HepG2 (cell line): ENCODE measurements around the gene LIPA. TPM values are rescaled to one million over a fixed set of nuclear protein-coding genes. Genes with fewer than 3 reads are reported as not detected.

ENCODE experiments used
- ATF6 ChIP-seq: sonication (generic); formaldehyde crosslinking; conservative IDR thresholded peaks from 2 replicates; pipeline ENCODE4 v1.4.0; 2020; ENCODE audit warnings: missing genetic modification reagents
- ATF7 ChIP-seq, 2 experiments: fragments of 450-650 bp in 1 of 2; sonication (generic) in 1 of 2; formaldehyde crosslinking in 1 of 2; IDR thresholded peaks; 2 replicates each; pipeline versions ENCODE4 v1.4.0 to v1.6.1; 2016 to 2020; ENCODE audit warnings: antibody characterized with exemption in 1 of 2, mild to moderate bottlenecking in 1 of 2, missing genetic modification reagents in 1 of 2
- ISX ChIP-seq: sonication (generic); formaldehyde crosslinking; conservative IDR thresholded peaks from 2 replicates; pipeline ENCODE4 v1.5.0; 2020; ENCODE audit warnings: missing genetic modification reagents
- NFATC3 ChIP-seq: sonication (generic); formaldehyde crosslinking; IDR thresholded peaks from 2 replicates; pipeline ENCODE4 v1.5.1; 2020; ENCODE audit warnings: mild to moderate bottlenecking, missing genetic modification reagents
- PHF21A ChIP-seq: sonication (generic); formaldehyde crosslinking; IDR thresholded peaks from 2 replicates; pipeline ENCODE4 v1.5.0; 2020; ENCODE audit warnings: mild to moderate bottlenecking, missing genetic modification reagents
- SMAD3 ChIP-seq: sonication (generic); formaldehyde crosslinking; IDR thresholded peaks from 2 replicates; pipeline ENCODE4 v1.4.0; 2020; ENCODE audit warnings: missing genetic modification reagents
- SRSF4 ChIP-seq: fragments of 200-400 bp; formaldehyde crosslinking; IDR thresholded peaks from one replicate; pipeline ENCODE4 v1.6.1; 2018; ENCODE audit warnings: mild to moderate bottlenecking, low read depth, low read length, moderate library complexity; ENCODE audit not compliant: poor library complexity, severe bottlenecking
- XBP1 ChIP-seq: sonication (generic); formaldehyde crosslinking; IDR thresholded peaks from 2 replicates; pipeline ENCODE4 v1.5.0; 2020; ENCODE audit warnings: missing genetic modification reagents
- ZIK1 ChIP-seq: sonication (generic); formaldehyde crosslinking; IDR thresholded peaks from 2 replicates; pipeline ENCODE4 v1.5.0; 2020; ENCODE audit warnings: mild to moderate bottlenecking, low read depth, missing genetic modification reagents, borderline replicate concordance
- ZNF18 ChIP-seq: sonication (generic); formaldehyde crosslinking; IDR thresholded peaks from 2 replicates; pipeline ENCODE4 v1.8.0; 2022; ENCODE audit warnings: mild to moderate bottlenecking, missing genetic modification reagents; ENCODE audit not compliant: insufficient replicate concordance
- ZNF234 ChIP-seq: sonication (generic); formaldehyde crosslinking; conservative IDR thresholded peaks from 2 replicates; pipeline ENCODE4 v1.5.1; 2020; ENCODE audit warnings: mild to moderate bottlenecking, missing genetic modification reagents
- ZNF282 ChIP-seq: fragments of 450-650 bp; IDR thresholded peaks from 2 replicates; pipeline ENCODE4 v1.6.1; 2018; ENCODE audit not compliant: partially characterized antibody
- ZNF569 ChIP-seq: sonication (generic); formaldehyde crosslinking; IDR thresholded peaks from 2 replicates; pipeline ENCODE4 v1.5.0; 2020; ENCODE audit warnings: mild to moderate bottlenecking, missing genetic modification reagents, moderate library complexity, borderline replicate concordance
- ZNF605 ChIP-seq: sonication (generic); formaldehyde crosslinking; IDR thresholded peaks from 2 replicates; pipeline ENCODE4 v1.8.0; 2022; ENCODE audit warnings: mild to moderate bottlenecking, missing genetic modification reagents
- ZNF607 ChIP-seq: sonication (generic); formaldehyde crosslinking; IDR thresholded peaks from 2 replicates; pipeline ENCODE4 v1.5.1; 2020; ENCODE audit warnings: missing genetic modification reagents, mild to moderate bottlenecking, borderline replicate concordance
- polyA plus RNA-seq, 8 experiments: library from polyadenylated mRNA; depleted of rRNA in 3 of 8; stranded (reverse) in 7 of 8; unstranded in 1 of 8; fragments of >200 nt; fragmentation: Illumina TruSeq in 4 of 8; extraction: Trizol in 4 of 8; gene quantifications; 2 replicates each; pipeline versions ENCODE4 v1.2.1 to v1.2.3, GENCODE V29; 2011 to 2016; ENCODE audit warnings: low read depth in 4 of 8, missing spikeins in 1 of 8, mixed read lengths in 1 of 8; ENCODE audit not compliant: insufficient read depth in 1 of 8
- total RNA-seq, 5 experiments: library from RNA; depleted of rRNA; stranded (reverse); fragments of >200 nt; fragmentation: Illumina TruSeq; extraction: Trizol; gene quantifications; 2 replicates each; pipeline ENCODE4 v1.2.3, GENCODE V29; 2016; ENCODE audit warnings: low read depth in 1 of 5
- TF ChIP-seq, protein P1 (sequence below): sonication (generic); formaldehyde crosslinking; IDR thresholded peaks from 2 replicates; pipeline ENCODE4 v1.9.0; 2021; ENCODE audit warnings: mild to moderate bottlenecking, missing genetic modification reagents
- TF ChIP-seq, protein P2 (sequence below): IDR thresholded peaks from 2 replicates; pipeline ENCODE4 v1.6.1; 2016; ENCODE audit warnings: control low read depth
- TF ChIP-seq, protein P3 (sequence below): sonication (generic); formaldehyde crosslinking; IDR thresholded peaks from 2 replicates; pipeline ENCODE4 v1.5.0; 2020; ENCODE audit warnings: missing genetic modification reagents

Gene LIPA
- total and polyA plus RNA-seq, 2 of the 13 experiments (the other 11 are each of a cell fraction or from before 2014, with no cell fraction given): 57.1 to 79.5 TPM

DNA sequence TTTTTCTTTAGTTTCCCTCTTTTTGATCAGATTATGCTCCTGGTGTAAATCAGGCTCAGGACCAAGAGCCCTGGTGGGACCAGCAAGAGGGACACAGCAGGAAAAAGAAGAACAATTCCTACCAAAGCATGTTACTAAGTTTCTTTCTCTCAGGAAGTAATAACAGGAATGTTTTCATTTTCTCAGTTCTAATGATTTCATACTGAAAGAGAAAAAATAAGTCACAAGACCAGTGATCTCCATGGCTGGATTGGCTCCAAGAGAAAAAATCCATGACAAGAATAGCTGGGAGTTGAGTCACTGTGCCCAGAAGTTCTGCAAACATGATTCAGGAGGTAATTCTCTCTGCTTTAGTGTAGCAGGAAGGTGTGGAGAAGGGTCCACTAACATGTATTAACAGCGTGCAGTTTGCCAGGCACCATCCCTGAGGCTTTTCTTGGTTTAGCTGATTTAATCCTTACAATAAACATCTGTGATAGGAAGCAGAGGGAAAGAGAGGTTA, 26.5 kb upstream of the LIPA start (continued):
- TF ChIP-seq, protein P1, sequence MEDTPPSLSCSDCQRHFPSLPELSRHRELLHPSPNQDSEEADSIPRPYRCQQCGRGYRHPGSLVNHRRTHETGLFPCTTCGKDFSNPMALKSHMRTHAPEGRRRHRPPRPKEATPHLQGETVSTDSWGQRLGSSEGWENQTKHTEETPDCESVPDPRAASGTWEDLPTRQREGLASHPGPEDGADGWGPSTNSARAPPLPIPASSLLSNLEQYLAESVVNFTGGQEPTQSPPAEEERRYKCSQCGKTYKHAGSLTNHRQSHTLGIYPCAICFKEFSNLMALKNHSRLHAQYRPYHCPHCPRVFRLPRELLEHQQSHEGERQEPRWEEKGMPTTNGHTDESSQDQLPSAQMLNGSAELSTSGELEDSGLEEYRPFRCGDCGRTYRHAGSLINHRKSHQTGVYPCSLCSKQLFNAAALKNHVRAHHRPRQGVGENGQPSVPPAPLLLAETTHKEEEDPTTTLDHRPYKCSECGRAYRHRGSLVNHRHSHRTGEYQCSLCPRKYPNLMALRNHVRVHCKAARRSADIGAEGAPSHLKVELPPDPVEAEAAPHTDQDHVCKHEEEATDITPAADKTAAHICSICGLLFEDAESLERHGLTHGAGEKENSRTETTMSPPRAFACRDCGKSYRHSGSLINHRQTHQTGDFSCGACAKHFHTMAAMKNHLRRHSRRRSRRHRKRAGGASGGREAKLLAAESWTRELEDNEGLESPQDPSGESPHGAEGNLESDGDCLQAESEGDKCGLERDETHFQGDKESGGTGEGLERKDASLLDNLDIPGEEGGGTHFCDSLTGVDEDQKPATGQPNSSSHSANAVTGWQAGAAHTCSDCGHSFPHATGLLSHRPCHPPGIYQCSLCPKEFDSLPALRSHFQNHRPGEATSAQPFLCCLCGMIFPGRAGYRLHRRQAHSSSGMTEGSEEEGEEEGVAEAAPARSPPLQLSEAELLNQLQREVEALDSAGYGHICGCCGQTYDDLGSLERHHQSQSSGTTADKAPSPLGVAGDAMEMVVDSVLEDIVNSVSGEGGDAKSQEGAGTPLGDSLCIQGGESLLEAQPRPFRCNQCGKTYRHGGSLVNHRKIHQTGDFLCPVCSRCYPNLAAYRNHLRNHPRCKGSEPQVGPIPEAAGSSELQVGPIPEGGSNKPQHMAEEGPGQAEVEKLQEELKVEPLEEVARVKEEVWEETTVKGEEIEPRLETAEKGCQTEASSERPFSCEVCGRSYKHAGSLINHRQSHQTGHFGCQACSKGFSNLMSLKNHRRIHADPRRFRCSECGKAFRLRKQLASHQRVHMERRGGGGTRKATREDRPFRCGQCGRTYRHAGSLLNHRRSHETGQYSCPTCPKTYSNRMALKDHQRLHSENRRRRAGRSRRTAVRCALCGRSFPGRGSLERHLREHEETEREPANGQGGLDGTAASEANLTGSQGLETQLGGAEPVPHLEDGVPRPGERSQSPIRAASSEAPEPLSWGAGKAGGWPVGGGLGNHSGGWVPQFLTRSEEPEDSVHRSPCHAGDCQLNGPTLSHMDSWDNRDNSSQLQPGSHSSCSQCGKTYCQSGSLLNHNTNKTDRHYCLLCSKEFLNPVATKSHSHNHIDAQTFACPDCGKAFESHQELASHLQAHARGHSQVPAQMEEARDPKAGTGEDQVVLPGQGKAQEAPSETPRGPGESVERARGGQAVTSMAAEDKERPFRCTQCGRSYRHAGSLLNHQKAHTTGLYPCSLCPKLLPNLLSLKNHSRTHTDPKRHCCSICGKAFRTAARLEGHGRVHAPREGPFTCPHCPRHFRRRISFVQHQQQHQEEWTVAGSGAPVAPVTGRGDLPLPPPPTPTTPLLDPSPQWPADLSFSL (CRISPR knock-in tag): no peak
- TF ChIP-seq ZNF569 (CRISPR knock-in tag) (no peak), ZNF18 (CRISPR knock-in tag) (no peak), ISX (CRISPR knock-in tag) (no peak), ZNF234 (CRISPR knock-in tag) (no peak), SMAD3 (CRISPR knock-in tag) (no peak), ZIK1 (CRISPR knock-in tag) (no peak), XBP1 (CRISPR knock-in tag) (no peak), SRSF4 (no peak), ATF6 (no peak), ZNF282 (no peak), PHF21A (CRISPR knock-in tag) (no peak), ZNF605 (CRISPR knock-in tag) (no peak), ATF7 (IDR thresholded peaks at IDR 0.05) (no peak), ATF7 (CRISPR knock-in tag; IDR thresholded peaks at IDR 0.05) (no peak), NFATC3 (CRISPR knock-in tag) (no peak), ZNF607 (no peak)
- TF ChIP-seq, protein P2, sequence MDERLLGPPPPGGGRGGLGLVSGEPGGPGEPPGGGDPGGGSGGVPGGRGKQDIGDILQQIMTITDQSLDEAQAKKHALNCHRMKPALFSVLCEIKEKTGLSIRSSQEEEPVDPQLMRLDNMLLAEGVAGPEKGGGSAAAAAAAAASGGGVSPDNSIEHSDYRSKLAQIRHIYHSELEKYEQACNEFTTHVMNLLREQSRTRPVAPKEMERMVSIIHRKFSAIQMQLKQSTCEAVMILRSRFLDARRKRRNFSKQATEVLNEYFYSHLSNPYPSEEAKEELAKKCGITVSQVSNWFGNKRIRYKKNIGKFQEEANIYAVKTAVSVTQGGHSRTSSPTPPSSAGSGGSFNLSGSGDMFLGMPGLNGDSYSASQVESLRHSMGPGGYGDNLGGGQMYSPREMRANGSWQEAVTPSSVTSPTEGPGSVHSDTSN: no peak
- TF ChIP-seq, protein P3, sequence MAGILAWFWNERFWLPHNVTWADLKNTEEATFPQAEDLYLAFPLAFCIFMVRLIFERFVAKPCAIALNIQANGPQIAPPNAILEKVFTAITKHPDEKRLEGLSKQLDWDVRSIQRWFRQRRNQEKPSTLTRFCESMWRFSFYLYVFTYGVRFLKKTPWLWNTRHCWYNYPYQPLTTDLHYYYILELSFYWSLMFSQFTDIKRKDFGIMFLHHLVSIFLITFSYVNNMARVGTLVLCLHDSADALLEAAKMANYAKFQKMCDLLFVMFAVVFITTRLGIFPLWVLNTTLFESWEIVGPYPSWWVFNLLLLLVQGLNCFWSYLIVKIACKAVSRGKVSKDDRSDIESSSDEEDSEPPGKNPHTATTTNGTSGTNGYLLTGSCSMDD: no peak
